ACC112 (cell line): ENCODE results near the gene SPOCK2.
"Not testable (repeated sequence)": the region's sequence is repeated elsewhere in the genome, so short reads cannot be mapped to it uniquely, and the experiment has no call there.

ENCODE experiments used
- H2AFZ ChIP-seq: fragments of 200-600 bp; sonication (generic); one replicate; pipeline ENCODE4 v1.6.0; 2017; ENCODE audit warnings: antibody characterized with exemption, low read length; ENCODE audit not compliant: unreplicated experiment
- H3K27ac ChIP-seq: fragments of 200-600 bp; sonication (generic); 2 replicates; pipeline ENCODE4 v1.5.1; 2014; ENCODE audit warnings: low read depth, mild to moderate bottlenecking, antibody characterized with exemption, low read length, moderate library complexity
- H3K27me3 ChIP-seq: fragments of 200-600 bp; sonication (generic); 2 replicates; pipeline ENCODE4 v1.6.1; 2014; ENCODE audit warnings: mild to moderate bottlenecking, antibody characterized with exemption, low read length, moderate library complexity, mixed read lengths; ENCODE audit not compliant: insufficient read depth
- H3K36me3 ChIP-seq: fragments of 200-600 bp; sonication (generic); 2 replicates; pipeline ENCODE4 v1.6.1; 2016; ENCODE audit warnings: mild to moderate bottlenecking, antibody characterized with exemption, low read length, moderate library complexity, mixed read lengths; ENCODE audit not compliant: insufficient read depth
- H3K4me1 ChIP-seq: fragments of 200-600 bp; sonication (generic); one replicate; pipeline ENCODE4 v1.6.1; 2016; ENCODE audit warnings: low read length, mixed read lengths; ENCODE audit not compliant: insufficient read depth, unreplicated experiment, control insufficient read depth
- H3K4me3 ChIP-seq: fragments of 200-600 bp; sonication (generic); 2 replicates; pipeline ENCODE4 v1.5.1; 2014; ENCODE audit warnings: mild to moderate bottlenecking, low read depth, low read length
- H3K79me2 ChIP-seq: fragments of 200-600 bp; sonication (generic); one replicate; pipeline ENCODE4 v1.6.0; 2016; ENCODE audit warnings: low read length; ENCODE audit not compliant: control insufficient read depth, unreplicated experiment, insufficient read depth

Gene SPOCK2

GRCh38 chr10:72035252-72035887 is 53.0 kb downstream of the SPOCK2 start:
- Histone ChIP-seq H3K4me3 (no peak overlapping the region), H2AFZ (no peak overlapping the region), H3K27me3 (no peaks in the 10 kb centered on the region), H3K27ac (no peak overlapping the region), H3K79me2 (no peaks in the 10 kb centered on the region), H3K36me3 (no peaks in the 10 kb centered on the region), H3K4me1 (peaks cover 10% of the 10 kb centered on the region)

GRCh38 chr10:72034761-72035160 is 53.6 kb downstream of the SPOCK2 start:
- Histone ChIP-seq H3K4me1 (peaks cover 8% of the 10 kb centered on the region), H3K27me3 (no peaks in the 10 kb centered on the region), H2AFZ (no peak overlapping the region), H3K79me2 (no peaks in the 10 kb centered on the region), H3K27ac (no peak overlapping the region), H3K36me3 (no peaks in the 10 kb centered on the region), H3K4me3 (no peak overlapping the region)

GRCh38 chr10:72034040-72034499 is 54.3 kb downstream of the SPOCK2 start:
- H3K4me1 ChIP-seq, result peaks cover under 1% of the 10 kb centered on the region
- no peak overlapping the region for H3K4me3 ChIP-seq
- H3K36me3 ChIP-seq, result no peaks in the 10 kb centered on the region
- no peak overlapping the region for H3K27ac ChIP-seq
- H2AFZ ChIP-seq, result no peak overlapping the region
- H3K79me2 ChIP-seq, result no peaks in the 10 kb centered on the region
- H3K27me3 ChIP-seq, result no peaks in the 10 kb centered on the region

GRCh38 chr10:72032409-72033162 is 55.8 kb downstream of the SPOCK2 start:
- peaks cover 10% of the 10 kb centered on the region for H3K4me1 ChIP-seq
- H3K27ac ChIP-seq, H3K79me2 ChIP-seq, H2AFZ ChIP-seq, H3K4me3 ChIP-seq, H3K36me3 ChIP-seq, H3K27me3 ChIP-seq: not testable (repeated sequence)

GRCh38 chr10:72031706-72032105 is 56.6 kb downstream of the SPOCK2 start:
- H3K27me3 ChIP-seq, result no peaks in the 10 kb centered on the region
- no peak overlapping the region for H3K27ac ChIP-seq
- H3K36me3 ChIP-seq, result no peaks in the 10 kb centered on the region
- no peaks in the 10 kb centered on the region for H3K79me2 ChIP-seq
- no peak overlapping the region for H3K4me3 ChIP-seq
- no peak overlapping the region for H2AFZ ChIP-seq
- peaks cover 11% of the 10 kb centered on the region for H3K4me1 ChIP-seq

- Histone ChIP-seq H3K4me3 (no peak overlapping the region), H3K27ac (no peak overlapping the region), H2AFZ (no peak overlapping the region), H3K79me2 (no peaks in the 10 kb centered on the region), H3K27me3 (no peaks in the 10 kb centered on the region), H3K36me3 (no peaks in the 10 kb centered on the region), H3K4me1 (peaks cover 11% of the 10 kb centered on the region)
These were observed 57.4 kb downstream of the SPOCK2 start for GRCh38 chr10:72030762-72031543.

GRCh38 chr10:72029414-72029813 is 58.9 kb downstream of the SPOCK2 start:
- H3K27ac ChIP-seq, result no peak overlapping the region
- H3K36me3 ChIP-seq, result no peaks in the 10 kb centered on the region
- no peaks in the 10 kb centered on the region for H3K27me3 ChIP-seq
- peaks cover 11% of the 10 kb centered on the region for H3K4me1 ChIP-seq
- H2AFZ ChIP-seq, result no peak overlapping the region
- H3K4me3 ChIP-seq, result no peak overlapping the region
- H3K79me2 ChIP-seq, result no peaks in the 10 kb centered on the region

- no peak overlapping the region for H2AFZ ChIP-seq
- no peaks in the 10 kb centered on the region for H3K36me3 ChIP-seq
- H3K79me2 ChIP-seq, result no peaks in the 10 kb centered on the region
- peaks cover 11% of the 10 kb centered on the region for H3K4me1 ChIP-seq
- no peak overlapping the region for H3K4me3 ChIP-seq
- H3K27ac ChIP-seq, result no peak overlapping the region
- no peaks in the 10 kb centered on the region for H3K27me3 ChIP-seq
These were observed 60.9 kb downstream of the SPOCK2 start for GRCh38 chr10:72027498-72027897.

- no peak overlapping the region for H3K27ac ChIP-seq
- no peak overlapping the region for H2AFZ ChIP-seq
These were observed 61.9 kb downstream of the SPOCK2 start for GRCh38 chr10:72026278-72027111.

GRCh38 chr10:72025832-72026231 is 62.5 kb downstream of the SPOCK2 start:
- H3K4me1 ChIP-seq, result peaks cover 11% of the 10 kb centered on the region
- no peaks in the 10 kb centered on the region for H3K36me3 ChIP-seq
- no peak overlapping the region for H3K27ac ChIP-seq
- H3K4me3 ChIP-seq, result no peak overlapping the region
- no peak overlapping the region for H2AFZ ChIP-seq
- no peaks in the 10 kb centered on the region for H3K27me3 ChIP-seq
- H3K79me2 ChIP-seq, result no peaks in the 10 kb centered on the region

More at GRCh38 chr10:72026278-72027111, 61.9 kb downstream of the SPOCK2 start:
- H3K4me1 ChIP-seq, result peaks cover 11% of the 10 kb centered on the region
- no peaks in the 10 kb centered on the region for H3K27me3 ChIP-seq
- H3K79me2 ChIP-seq, result no peaks in the 10 kb centered on the region
- no peak overlapping the region for H3K4me3 ChIP-seq
- H3K36me3 ChIP-seq, result no peaks in the 10 kb centered on the region
